ENCODE measurements around the gene SLX1A.
"Not testable (repeated sequence)": the region's sequence is repeated elsewhere in the genome, so short reads cannot be mapped to it uniquely, and the experiment has no call there.

SLX1A gene

DNA sequence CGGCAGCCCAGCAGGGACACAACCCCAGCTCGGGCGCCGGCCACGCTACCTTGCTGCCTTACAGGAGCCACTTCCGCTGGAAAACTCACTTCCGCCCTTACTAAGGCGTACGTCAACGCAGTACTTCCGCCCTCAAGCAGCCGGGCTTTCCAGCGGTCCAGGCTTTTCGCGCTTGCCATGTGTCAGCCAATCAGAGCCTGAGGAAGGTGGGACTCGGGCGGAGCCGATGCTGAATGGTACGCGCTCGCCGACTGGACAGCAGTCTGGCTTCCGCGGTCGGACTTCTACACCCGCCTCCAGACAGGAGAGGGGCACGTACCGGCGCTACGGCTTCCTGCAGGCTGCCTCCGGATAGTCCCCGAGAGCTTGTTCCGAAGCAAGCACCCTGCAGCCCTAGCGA lies at the start of gene SLX1A, which contains the start of gene BOLA2B:
SLX1A (plus strand) TSS at position 261 of the 400 bp plus-strand sequence. CDS start 210 bp downstream, outside the sequence.
BOLA2B (minus strand) TSS at position 52 of the 400 bp plus-strand sequence. CDS start 71 bp downstream, outside the sequence.
- DNase-seq = not testable (repeated sequence)

DNA sequence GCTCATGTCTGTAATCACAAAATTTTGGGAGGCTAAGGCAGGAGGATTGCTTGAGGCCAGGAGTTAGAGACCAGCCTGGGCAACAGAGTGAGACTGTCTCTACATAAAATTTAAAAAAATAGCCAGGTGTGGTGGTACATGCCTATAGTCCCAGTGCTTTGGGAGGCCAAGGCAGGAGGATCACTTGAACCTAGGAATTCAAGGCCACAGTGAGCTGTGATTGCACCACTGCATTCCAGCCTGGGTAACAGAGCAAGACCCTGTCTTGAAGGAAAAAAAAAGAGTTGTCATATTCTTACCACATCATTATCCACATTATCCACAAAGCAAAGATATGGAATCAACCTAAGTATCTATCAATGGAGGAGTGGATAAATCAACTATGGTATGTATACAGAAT lies 49.7 kb upstream of the SLX1A start:
- no peak for DNase-seq

DNA sequence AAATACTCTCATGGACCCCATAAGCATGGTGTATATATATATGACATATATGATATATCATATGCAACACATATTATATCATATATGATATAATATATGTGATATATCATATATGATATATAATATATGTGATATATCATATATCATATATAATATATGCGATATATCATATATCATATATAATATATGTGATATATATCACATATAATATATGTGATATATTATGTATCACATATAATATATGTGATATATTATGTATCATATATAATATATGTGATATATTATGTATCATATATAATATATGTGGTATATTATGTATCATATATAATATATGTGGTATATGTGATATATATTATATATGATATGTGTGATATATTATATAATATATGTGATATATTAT lies 48.8 kb upstream of the SLX1A start:
- no peak for DNase-seq

DNA sequence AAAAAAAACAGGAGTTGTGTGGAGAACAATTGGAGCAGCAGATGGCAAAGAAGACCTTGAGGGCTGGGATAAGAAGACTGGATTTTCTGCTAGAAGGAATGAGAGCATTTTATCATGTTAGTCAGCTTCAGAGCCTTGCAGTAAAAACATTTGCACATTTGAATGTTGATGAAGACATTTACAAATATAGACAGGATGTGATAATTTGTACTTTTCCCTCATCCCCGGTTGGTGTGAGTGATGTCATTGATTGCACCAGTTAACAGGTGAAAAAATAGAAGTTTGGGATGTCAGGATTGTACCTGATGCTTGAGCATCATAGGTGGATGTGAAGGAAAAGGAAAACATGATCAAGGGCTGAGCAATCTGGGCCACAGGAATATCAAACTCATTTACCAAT lies 48.0 kb upstream of the SLX1A start:
- DNase-seq = no peak

DNA sequence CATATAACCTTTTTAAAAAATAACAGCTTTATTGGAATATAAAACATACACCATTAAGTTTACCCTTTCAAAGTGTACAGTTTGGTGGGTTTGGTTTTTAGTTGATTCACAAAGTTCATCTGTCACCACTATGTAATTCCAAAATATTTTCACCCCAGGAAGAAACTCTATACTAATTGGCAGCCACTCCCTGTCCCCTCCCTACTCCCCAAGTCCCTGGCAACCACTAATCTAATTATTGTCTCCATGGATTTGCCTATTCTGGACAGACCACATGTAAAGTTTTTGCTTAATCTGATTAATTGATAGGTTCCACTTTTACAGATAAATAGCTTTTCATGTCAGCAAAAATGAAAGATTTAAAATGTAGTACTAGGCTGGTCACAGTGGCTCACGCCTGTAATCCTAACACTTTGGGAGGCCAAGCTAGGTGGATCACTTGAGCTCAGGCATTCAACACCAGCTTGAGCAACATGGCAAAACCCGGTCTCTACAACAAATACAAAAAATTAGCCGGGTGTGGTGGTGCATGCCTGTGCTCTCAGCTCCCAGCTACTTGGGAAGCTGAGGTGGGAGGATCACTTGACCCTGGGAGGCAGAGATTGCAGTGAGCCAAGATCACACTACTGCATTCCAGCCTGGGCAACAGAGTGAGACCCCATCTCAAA lies 45.7 kb upstream of the SLX1A start:
- no peak for DNase-seq

DNA sequence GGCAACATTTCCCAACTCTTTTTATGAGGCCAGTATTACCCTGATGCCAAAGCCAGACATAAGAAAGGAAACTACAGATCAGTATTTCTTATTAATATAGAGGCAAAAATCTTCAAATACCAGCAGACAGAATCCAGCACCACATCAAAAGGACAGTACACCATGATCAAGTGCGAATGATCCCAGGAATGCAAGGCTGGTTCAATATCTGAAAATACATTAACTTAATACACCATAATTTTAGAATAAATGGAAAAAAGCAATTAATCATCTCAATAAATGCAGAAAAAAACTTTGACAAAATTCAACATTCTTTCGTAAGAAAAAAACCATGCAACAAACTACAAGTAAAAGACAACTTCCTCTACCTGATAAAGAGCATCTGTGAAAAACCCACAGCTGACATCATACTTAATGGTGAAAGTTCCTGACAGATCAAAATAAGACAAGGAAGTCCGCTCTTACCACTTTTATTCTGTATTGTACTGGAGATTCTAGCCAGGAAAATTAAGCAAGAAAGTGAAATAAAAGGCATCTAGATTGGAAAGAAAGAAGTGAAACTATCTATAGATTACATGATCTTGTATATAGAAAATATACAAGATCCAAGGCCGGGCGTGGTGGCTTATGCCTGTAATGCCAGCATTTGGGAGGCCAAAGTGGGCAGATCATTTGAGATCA lies 44.3 kb upstream of the SLX1A start:
- no peak for DNase-seq

DNA sequence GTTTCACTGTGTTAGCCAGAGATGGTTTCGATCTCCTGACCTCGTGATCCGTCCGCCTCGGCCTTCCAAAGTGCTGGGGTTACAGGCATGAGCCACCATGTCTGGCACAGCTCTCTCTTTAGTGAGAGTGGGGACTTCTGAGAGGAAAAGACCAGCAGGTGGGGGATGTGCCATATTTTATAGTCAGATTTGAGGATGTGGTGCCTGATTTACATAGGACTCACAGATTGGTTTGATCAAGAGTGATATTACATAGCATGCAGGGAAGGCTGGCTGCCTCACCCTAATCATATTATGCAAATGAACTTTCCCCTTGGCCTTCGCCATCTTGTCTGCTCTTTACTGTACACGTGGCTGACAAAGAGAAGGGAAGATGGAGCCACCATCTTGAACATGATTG lies 42.6 kb upstream of the SLX1A start:
- DNase-seq = no peak

DNA sequence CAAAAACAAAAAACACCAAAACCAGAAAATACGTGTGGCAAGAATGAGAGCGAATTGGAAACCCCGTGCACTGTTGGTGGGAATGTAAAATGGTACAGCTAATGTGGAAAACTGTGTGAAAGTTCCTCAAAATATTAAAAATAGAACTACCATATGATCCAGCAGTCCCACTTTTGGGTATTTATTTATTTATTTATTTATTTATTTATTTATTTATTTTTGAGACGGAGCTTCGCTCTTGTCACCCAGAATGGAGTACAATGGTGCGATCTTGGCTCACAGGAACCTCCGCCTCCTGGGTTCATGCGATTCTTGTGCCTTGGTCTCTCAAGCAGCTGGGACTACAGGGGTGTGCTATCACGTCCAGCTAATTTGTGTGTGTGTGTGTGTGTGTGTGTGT lies 41.2 kb upstream of the SLX1A start:
- DNase-seq = no peak

DNA sequence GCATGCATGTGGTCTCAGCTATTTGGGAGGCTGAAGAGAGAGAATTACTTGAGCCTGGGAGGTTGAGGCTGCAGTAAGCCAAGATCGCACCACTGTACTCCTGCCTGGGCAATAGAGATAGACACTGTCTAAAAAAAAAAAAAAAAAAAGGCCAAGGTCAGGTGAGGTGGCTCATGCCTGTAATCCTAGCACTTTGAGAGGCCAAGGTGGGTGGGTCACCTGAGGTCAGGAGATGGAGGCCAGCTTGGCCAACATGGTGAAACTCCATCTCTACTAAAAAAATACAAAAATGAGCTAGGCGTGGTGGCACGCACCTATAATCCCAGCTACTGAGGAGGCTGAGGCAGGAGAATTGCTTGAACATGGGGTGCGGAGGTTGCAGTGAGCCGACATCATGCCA lies 38.5 kb upstream of the SLX1A start:
- DNase-seq = no peak

DNA sequence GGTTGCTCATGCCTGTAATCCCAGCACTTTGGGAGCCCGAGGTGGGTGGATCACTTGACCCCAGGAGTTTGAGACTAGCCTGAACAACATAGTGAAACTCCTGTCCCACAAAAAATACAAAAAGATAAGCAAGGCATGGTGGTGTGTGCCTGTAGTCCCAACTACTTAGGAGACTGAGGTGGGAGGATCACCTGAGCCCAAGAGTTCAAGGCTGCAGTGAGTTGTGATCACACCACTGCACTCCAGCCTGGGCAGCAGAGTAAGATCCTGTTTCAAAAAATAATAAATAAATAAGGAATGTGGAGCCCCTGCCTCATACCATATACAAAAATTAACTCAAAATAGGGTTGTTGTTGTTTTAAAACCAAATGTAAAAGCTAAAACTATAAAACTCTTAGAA lies 36.5 kb upstream of the SLX1A start:
- DNase-seq = no peak

DNA sequence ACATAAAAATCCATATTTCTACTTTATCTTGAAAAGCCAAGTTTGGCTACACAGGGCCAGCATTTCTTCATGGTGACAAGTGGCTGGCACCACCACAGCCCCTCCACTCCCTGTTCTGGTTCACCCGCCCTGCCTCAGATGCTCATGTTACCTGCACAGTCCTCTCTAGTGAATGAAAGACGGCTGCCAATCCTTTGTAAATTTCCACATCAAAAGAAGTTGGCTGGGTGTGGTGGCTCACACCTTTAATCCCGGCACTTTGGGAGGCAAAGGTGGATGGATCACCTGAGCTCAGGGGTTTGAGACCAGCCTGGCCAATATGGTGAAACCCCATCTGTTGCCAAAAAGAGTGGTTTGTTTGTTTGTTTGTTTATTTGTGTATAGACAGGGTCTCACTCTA lies 30.1 kb upstream of the SLX1A start:
- DNase-seq = no peak

DNA sequence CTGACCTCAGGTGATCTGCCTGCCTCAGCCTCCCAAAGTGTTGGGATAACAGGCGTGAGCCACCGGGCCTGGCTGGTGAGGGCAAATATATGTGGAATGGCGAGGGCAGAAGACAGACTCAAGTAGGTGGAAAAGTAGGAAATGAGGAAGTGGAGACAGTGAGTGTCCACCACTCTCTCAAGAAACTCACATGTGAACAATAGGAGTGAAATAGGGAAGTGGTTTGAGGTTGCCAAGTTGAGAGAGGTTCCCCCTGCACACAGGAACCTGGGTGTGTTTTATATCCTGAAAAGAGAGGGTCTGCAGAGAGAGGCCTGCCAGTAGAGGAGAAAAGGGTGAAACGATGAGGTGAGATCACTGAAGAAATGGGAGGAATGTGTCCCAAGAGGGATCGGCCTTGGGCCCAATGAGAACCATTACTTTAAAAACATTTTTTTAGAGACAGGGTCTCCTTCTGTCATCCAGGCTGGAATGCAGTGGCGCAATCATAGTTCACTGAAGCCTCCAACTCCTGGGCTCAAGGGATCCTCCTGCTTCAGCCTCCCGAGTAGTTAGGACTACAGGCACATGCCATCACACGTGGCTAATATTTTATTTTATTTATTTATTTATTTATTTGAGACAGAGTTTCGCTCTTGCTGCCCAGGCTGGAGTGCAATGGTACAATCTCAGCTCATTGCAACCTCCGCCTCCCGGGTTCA lies 27.3 kb upstream of the SLX1A start:
- DNase-seq = peak; percentile 33 to 40

DNA sequence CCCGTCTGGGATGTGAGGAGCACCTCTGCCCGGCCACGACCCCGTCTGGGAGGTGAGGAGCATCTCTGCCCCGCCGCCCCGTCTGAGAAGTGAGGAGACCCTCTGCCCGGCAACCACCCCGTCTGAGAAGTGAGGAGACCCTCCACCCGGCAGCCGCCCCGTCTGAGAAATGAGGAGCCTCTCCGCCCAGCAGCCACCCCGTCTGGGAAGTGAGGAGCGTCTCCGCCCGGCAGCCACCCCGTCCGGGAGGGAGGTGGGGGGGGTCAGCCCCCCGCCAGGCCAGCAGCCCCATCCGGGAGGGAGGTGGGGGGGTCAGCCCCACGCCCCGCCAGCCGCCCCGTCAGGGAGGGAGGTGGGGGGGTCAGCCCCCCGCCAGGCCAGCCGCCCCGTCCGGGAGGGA lies 24.9 kb upstream of the SLX1A start:
- not testable (repeated sequence) for DNase-seq

DNA sequence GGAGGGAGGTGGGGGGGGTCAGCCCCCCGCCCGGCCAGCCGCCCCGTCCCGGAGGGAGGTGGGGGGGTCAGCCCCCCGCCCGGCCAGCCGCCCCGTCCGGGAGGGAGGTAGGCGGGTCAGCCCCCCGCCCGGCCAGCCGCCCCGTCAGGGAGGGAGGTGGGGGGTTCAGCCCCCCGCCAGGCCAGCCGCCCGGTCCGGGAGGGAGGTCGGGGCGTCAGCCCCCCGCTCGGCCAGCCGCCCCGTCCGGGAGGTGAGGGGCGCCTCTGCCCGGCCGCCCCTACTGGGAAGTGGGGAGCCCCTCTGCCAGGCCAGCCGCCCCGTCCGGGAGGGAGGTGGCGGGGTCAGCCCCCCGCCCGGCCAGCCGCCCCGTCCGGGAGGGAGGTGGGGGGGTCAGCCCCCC lies 24.3 kb upstream of the SLX1A start:
- not testable (repeated sequence) for DNase-seq

DNA sequence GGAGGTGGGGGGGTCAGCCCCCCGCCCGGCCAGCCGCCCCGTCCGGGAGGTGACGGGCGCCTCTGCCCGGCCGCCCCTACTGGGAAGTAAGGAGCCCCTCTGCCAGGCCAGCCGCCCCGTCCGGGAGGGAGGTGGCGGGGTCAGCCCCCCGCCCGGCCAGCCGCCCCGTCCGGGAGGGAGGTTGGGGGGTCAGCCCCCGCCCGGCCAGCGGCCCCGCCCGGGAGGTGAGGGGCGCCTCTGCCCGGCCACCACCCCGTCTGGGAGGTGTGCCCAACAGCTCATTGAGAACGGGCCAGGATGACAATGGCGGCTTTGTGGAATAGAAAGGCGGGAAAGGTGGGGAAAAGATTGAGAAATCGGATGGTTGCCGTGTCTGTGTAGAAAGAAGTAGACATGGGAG lies 23.5 kb upstream of the SLX1A start:
- not testable (repeated sequence) for DNase-seq

DNA sequence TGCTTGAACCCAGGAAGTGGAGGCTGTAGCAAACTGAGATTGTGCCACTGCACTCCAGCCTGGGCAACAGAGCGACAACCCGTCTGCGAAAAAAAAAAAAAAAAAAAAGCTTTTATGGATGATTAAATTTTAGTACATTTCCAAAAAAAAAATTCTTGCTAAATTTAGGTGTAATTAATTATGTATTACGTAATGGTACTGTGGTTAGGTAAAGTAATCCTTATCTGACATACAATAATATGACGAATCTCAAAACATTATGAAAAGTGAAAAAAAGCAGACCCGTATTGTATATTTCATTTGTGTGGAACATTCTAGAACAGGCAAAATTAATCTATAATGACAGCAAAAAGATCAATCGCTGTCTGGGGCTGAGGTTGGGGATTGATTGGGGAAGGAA lies 20.6 kb upstream of the SLX1A start:
- no peak for DNase-seq

DNA sequence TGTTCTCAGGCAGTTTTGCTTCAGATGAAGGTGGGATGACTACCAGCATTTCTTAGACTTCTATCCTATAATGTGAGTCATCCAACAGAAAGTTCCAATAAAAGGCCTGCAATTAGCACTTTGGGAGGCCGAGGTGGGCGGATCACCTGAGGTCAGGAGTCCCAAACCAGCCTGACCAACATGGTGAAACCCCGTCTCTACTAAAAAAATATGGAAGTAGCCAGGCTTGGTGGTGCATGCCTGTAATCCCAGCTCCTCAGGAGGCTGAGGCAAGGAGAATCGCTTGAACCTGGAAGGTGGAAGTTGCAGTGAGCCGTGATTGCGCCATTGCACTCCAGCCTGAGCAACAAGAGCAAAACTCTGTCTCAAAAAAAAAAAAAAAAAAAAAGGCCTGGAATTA lies 16.8 kb upstream of the SLX1A start:
- DNase-seq = not testable (repeated sequence)

DNA sequence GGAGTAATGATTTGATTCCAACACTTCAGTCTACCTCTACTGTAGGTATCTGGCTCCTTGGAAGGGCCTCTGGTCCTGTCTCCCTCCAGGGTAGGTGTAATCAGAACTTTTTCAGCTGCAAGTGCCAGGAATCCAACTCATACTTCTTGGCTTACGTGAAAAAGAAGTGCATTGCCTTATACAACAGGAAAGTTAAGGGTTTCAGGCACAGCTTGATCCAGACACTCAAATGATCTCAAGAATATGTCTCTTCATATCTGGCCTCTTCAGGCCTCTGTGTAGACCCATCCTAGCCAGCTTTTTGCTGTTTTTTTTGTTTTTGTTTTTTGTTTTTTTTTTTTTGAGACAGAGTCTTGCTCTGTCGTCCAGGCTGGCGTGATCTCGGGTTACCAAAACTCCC lies 14.5 kb upstream of the SLX1A start:
- DNase-seq = no peak

DNA sequence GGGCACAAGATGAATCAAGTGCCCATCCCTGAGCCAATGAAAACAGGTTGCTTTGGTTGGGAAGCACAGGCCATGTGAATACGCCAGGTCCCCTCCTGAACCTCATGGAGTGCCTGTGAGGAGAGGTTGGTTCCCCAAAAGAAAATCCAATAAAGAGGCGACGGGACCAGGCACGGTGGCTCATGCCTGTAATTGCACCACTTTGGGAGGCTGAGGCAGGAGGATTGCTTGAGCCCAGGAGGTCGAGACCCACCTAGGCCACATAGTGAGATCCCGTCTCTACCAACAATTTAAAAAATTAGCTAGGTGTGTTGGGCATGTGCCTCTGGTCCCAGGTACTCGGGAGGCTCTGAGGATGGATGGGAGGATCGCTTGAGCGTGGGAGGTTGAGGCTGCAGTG lies 13.7 kb upstream of the SLX1A start:
- DNase-seq = no peak

DNA sequence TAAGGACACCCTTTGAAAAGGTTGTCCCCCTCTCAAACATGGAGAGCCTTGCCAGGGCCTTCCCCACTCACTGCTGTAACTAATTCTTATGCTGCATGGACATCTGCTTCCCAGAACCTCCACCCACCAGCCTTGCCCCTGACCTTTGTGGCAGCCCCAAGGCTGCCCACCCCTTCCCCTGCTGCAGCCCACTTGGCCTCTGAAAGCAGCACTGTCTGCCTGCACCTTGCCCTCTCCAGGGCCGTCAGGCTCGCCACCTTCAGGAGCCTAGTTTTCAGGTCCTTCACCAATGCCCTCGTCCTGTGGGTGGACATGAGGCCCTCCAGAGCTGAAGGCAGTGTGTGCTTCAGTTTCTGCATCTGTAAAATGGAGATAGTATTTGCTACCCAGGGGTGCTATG lies 12.9 kb upstream of the SLX1A start:
- no peak for DNase-seq

DNA sequence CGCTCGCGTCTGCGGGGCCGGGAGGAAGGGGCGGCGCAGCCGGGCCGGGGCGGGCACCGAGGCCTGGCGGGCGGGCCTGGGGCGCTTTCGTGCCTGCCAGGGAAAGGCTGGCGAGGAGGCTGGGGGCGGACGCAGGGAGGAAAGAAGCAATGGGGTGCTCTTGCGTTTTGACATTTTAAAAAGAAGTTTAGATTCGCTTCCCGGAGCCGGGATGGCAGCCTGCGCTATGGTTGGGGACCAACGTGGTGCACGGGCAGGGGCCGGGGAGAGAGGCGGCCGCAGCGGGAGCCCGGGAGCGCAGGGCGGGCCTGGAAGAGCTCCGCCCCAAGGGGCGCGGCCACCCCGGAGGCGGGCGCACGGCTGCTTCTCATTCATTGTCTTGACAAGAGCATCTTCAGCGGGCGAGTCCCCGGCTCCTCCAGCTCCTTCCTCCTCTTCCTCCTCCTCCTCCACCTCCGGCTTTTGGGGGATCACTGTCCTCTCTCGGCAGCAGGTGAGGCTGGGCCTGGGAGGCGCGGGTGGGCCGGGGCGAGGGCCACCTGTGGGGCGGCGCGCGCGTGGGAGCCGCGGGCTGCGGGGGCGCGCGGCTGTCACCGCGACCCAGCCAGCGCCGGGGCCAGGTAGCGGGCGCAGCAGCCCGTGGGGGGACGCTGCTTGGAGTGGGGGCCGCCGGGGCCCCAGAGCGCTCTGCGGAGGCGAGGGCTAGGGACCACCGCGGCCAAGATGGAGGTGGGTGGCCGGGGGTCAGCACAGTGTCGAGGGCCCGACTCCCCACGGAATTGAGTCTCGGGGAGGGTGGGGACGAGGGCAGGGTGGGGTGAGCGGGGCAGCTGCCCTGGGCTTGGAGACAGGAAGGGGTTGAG lies 10.2 kb upstream of the SLX1A start, which contains the start of gene CORO1A:
CORO1A (plus strand) TSS at position 370 of the 863 bp plus-strand sequence. CDS start 1,608 bp downstream, outside the sequence.
- peak; percentile 77 to 82 for DNase-seq

DNA sequence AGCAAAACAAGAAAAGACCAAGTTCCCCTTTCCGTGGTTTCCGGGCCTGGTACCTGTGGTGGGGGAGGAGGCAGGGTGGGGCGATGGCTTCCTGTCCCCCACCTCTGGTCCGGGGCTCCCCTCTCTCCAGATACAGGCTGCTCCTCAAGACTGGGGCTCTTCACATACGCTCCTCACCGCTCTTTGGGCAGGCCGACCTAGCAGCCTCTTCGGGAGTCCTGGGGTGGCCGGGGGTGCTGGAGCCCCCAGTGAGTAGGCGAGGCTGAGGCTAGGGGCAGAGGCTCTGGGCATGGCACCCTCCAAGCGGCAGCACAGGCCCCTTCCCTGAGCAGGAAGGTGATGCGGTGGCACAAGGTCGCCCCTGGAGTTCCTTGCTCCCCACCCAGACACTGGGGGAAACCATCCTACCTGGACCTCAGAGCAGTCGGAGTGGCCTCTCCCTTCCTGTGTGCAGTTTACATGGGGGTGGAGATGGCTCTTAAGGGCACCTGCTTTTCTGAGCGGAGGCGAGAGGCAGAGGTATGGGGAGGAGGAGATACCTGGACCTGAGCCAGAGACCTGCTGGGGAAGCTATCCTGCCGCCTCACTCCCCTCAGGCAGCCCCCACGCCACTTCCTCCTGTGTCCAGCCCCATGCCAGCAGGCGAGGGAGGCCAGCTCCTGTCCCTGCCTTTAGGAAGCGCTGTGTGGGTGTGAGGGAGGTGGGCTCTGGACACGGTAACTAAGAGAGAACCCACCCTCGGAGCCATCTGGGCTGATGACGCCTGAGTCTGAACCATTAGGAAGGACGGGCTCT lies 9.4 kb upstream of the SLX1A start:
- DNase-seq = peak; percentile 81 to 88
